Memory B cell (primary cell): ENCODE measurements around the gene CAPN12.
A peak's percentile ranks its signal among the peaks of the same experiment; 100 is the strongest.
"Not testable (repeated sequence)": the region's sequence is repeated elsewhere in the genome, so short reads cannot be mapped to it uniquely, and the experiment has no call there.

Experiments used
- ATAC-seq: fragments of 150-1000 bp; cut with Tn5 transposase; 2 replicates; pipeline ENCODE4 v1.10.0; 2021; ENCODE audit warnings: low read depth, mild to moderate bottlenecking, moderate library complexity
- DNase-seq, 2 donors: peaks; one replicate each; pipeline ENCODE4 v3.0.0; 2022; ENCODE audit warnings: low spot score in 2 of 2
- H3K27ac Mint-ChIP-seq: one replicate; pipeline ENCODE4 v1.8.0; 2022; ENCODE audit warnings: mild to moderate bottlenecking, moderate library complexity, mixed read lengths
- H3K27me3 Mint-ChIP-seq: one replicate; pipeline ENCODE4 v1.8.0; 2022; ENCODE audit warnings: mixed read lengths
- H3K36me3 Mint-ChIP-seq: one replicate; pipeline ENCODE4 v1.8.0; 2022; ENCODE audit warnings: mild to moderate bottlenecking, mixed read lengths
- H3K4me1 Mint-ChIP-seq: one replicate; pipeline ENCODE4 v1.8.0; 2022; ENCODE audit warnings: mixed read lengths
- H3K4me3 Mint-ChIP-seq: one replicate; pipeline ENCODE4 v1.8.0; 2022; ENCODE audit warnings: mild to moderate bottlenecking, moderate library complexity, mixed read lengths
- H3K9me3 Mint-ChIP-seq: one replicate; pipeline ENCODE4 v1.8.0; 2022; ENCODE audit warnings: mixed read lengths

Gene CAPN12

DNA sequence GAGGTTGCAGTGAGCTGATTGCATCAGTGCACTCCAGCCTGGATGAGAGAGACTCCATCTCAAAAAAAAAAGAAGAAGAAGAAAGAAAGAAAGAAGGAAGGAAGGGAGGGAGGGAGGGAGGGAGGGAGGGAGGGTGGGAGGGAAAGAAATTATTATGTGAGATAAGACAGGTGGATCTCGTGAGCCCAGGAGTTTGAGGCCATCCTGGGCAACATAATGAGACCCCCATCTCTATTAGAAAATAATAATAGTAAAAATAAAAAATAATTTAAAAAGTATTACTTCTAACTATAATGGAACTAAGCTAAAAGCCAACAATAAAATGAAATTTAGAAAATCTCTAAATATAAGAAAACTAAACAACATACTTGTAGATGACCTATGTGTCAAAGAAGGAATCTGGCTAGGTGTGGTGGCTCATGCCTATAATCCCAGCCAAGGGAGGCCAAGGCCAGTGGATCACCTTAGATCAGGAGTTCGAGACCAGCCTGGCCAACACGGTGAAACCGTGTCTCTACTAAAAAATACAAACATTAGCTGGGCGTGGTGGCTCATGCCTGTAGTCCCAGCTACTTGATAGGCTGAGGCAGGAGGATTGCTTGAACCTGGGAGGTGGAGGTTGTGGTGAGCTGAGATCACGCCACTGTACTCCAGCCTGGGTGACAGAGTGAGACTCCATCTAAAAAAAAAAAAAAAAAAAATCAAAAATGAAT is 16.7 kb upstream of the CAPN12 start:
- not testable (repeated sequence) for H3K9me3 Mint-ChIP-seq, H3K4me1 Mint-ChIP-seq, H3K4me3 Mint-ChIP-seq, H3K27me3 Mint-ChIP-seq, H3K36me3 Mint-ChIP-seq, ATAC-seq, DNase-seq
- peak overlapping the region; percentile 58 for H3K27ac Mint-ChIP-seq

DNA sequence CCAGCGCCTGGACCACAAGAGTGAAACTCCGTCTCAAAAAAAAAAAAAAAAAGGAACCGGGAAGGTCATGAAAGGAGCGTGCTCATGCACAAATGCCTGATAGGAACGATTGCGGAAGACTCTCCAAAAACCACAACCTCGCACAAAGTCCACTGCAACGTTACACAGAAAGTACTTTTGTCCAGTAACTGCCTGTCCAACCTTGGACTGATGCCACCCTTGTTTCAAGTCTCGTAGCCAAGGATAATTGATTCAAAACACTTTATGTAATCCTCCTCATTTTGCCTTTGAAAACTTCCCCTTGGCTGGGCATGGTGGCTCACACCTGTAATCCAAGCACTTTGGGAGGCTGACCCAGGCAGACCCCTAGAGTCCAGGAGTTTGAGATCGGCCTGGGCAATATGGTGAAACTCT is 15.3 kb upstream of the CAPN12 start:
- no peaks in the 10 kb centered on the region for H3K27me3 Mint-ChIP-seq
- DNase-seq, result no peak
- H3K4me1 Mint-ChIP-seq, result peaks cover 6% of the 10 kb centered on the region
- no peak overlapping the region for H3K27ac Mint-ChIP-seq
- ATAC-seq, result no peak
- H3K36me3 Mint-ChIP-seq, result no peaks in the 10 kb centered on the region
- no peaks in the 10 kb centered on the region for H3K9me3 Mint-ChIP-seq
- no peak overlapping the region for H3K4me3 Mint-ChIP-seq

DNA sequence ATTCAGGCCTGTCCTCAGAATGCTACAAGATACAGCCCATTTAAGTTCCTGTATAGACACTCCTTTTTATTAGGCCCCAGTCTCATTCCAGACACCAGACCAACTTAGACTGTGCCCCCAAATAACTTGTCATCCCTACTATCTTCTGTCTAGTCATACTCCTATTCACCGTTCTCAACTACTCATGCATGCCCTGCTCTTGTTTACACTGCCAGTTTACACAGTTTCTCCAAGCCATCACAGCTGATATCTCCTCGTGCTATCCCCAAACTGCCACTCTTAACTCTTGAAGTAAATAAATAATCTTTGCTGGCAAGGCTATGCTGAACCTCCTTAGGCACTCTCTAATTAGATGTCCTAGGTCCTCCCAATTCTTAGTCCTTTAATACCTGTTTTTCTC is 9.9 kb upstream of the CAPN12 start:
- not testable (repeated sequence) for H3K27ac Mint-ChIP-seq, ATAC-seq, H3K4me3 Mint-ChIP-seq, H3K36me3 Mint-ChIP-seq, DNase-seq, H3K9me3 Mint-ChIP-seq, H3K4me1 Mint-ChIP-seq, H3K27me3 Mint-ChIP-seq

DNA sequence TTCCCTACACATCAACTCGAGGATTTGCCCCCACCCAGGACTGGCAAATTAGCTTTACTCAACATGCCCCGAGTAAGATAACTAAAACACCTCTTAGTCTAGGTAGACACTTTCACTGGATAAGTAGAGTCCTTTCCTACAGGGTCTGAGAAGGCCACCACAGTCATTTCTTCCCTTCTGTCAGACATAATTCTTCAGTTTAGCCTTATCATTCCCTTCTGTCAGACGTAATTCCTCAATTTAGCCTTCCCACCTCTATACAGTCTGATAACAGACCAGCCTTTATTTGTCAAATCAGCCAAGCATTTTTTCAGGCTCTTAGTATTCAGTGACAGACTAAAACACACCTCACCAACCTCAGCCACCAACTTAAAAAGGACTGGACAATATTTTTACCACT is 9.5 kb upstream of the CAPN12 start:
- H3K4me1 Mint-ChIP-seq, H3K4me3 Mint-ChIP-seq, ATAC-seq, H3K27me3 Mint-ChIP-seq, DNase-seq, H3K27ac Mint-ChIP-seq, H3K36me3 Mint-ChIP-seq, H3K9me3 Mint-ChIP-seq: not testable (repeated sequence)

DNA sequence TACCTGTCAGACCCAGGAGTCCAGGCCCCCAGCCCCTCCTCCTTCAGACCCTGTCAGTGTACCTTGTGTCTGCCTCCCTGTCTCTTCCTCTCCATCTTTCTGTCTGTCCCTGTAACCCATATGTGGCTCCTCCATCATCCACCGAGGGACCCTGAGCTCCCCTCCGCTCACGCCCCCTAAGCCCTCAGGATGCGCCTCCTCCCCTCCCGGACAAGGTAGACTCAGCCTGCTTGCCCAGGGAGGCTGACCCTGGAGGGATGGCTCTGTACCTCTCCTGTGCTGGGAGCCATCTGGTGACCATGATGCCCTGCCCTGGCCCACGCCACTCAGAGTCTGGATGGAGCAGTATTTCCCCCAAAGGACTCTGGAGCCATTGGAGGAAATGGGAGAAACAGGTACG is 1.0 kb upstream of the CAPN12 start:
- H3K27ac Mint-ChIP-seq, result no peak overlapping the region
- no peaks in the 10 kb centered on the region for H3K27me3 Mint-ChIP-seq
- ATAC-seq, result no peak
- no peak overlapping the region for H3K4me3 Mint-ChIP-seq
- no peaks in the 10 kb centered on the region for H3K9me3 Mint-ChIP-seq
- no peak for DNase-seq
- H3K4me1 Mint-ChIP-seq, result no peaks in the 10 kb centered on the region
- H3K36me3 Mint-ChIP-seq, result no peaks in the 10 kb centered on the region

DNA sequence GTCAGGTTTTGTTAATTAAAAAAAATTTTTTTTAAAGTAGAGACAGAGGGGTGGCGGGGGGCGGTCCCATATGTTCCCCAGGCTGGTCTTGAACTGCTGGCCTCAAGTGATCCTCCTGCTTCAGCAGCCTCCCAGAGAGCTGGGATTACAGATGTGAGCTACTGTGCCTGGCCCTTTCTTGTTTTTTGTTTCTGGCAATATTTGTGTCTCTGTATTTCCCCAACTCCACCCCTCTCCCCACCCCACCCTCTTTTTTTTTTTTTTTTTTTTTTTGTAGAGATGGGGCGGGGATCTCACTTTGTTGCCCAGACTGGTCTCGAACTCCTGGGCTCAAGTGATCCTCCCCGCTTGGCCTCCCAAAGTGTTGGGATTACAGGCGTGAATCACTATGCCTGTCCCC is 600 bp upstream of the CAPN12 start:
- no peak overlapping the region for H3K4me3 Mint-ChIP-seq
- no peaks in the 10 kb centered on the region for H3K36me3 Mint-ChIP-seq
- no peaks in the 10 kb centered on the region for H3K27me3 Mint-ChIP-seq
- no peak for ATAC-seq
- no peak for DNase-seq
- no peaks in the 10 kb centered on the region for H3K9me3 Mint-ChIP-seq
- no peaks in the 10 kb centered on the region for H3K4me1 Mint-ChIP-seq
- no peak overlapping the region for H3K27ac Mint-ChIP-seq

DNA sequence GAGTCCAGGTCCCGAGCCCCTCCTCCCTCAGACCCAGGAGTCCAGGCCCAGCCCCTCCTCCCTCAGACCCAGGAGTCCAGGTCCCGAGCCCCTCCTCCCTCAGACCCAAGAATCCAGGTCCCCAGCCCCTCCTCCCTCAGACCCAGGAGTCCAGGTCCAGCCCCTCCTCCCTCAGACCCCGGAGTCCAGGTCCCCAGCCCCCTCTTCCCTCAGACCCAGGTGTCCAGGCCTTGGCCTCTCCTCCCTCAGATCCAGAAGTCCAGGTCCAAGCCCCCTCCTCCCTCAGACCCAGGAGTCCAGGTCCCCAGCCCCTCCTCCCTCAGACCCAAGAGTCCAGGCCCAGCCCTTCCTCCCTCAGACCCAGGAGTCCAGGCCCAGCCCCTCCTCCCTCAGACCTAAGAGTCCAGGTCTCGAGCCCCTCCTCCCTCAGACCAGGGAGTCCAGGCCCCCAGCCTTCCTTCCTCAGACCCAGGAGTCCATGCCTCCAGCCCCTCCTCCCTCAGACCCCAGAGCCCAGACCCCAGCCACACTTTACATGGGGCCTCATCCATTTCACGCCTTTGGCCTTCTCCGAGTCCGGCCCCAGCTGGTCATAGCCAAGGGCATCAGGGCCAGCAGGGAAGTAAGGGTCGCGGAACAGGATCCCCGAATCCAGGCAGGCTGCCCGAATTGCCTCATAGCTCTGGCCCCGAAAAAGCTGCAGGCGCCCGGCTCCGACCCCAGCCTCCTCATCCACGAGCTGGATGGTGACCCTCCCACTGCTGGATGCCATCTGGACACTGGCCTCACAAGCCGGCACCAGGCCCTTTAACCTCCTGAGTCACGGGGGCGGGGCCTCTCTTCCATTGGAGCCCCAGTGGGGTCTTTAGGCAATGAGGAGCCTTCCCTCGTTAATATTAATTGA is 628 bp downstream of the CAPN12 start:
- H3K4me1 Mint-ChIP-seq, result peaks cover 3% of the 10 kb centered on the region
- no peaks in the 10 kb centered on the region for H3K36me3 Mint-ChIP-seq
- H3K9me3 Mint-ChIP-seq, result peaks cover 2% of the 10 kb centered on the region
- H3K27ac Mint-ChIP-seq, result no peak overlapping the region
- ATAC-seq (no peak), DNase-seq (no peak)
- no peaks in the 10 kb centered on the region for H3K27me3 Mint-ChIP-seq
- no peak overlapping the region for H3K4me3 Mint-ChIP-seq

DNA sequence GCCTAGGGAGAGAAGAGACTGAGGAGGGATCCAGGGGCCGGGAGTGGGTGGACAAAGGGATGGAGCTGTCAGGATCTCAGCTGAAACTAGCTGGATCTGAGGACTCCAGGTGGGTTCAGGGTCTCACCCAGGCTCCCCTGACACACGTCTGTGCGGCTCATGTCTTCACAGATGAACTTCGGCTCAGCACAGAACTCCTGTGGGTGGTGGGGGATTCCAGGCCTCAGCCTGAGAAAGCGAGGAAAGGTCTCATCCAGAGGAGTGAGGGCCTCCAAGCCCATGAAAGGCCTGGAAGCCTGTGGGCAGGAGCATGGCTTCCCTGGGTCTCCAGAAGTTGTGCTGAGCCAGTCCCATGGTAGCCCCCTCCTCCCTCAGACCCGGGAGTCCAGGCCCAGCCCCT is 1.4 kb downstream of the CAPN12 start:
- Mint-ChIP-seq H3K9me3 (peaks cover 2% of the 10 kb centered on the region), H3K4me1 (peaks cover 4% of the 10 kb centered on the region), H3K27ac (no peak overlapping the region), H3K27me3 (no peaks in the 10 kb centered on the region), H3K36me3 (no peaks in the 10 kb centered on the region), H3K4me3 (no peak overlapping the region)
- DNase-seq (no peak), ATAC-seq (no peak)

DNA sequence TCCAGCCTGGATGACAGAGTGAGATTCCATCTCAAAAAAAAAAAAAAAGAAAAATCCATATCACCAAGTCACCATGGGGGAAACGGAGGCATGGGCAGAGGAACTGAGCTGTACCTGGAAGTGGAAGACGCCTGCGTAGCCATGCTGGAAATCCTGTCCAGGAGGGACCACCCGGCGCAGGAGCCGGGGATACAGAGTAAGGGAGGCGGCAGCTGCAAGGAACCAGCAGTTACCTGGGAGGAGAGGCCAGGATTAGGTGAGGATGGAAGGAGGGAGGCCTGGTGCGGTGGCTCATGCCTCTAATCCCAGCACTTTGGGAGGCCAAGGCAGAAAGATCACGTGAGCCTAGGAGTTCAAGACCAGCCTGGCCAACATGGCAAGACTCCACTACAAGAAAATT is 2.0 kb downstream of the CAPN12 start:
- H3K36me3 Mint-ChIP-seq, result no peaks in the 10 kb centered on the region
- H3K27me3 Mint-ChIP-seq, result no peaks in the 10 kb centered on the region
- H3K27ac Mint-ChIP-seq, result no peak overlapping the region
- peaks cover 7% of the 10 kb centered on the region for H3K4me1 Mint-ChIP-seq
- peaks cover 2% of the 10 kb centered on the region for H3K9me3 Mint-ChIP-seq
- no peak for DNase-seq
- ATAC-seq, result no peak
- no peak overlapping the region for H3K4me3 Mint-ChIP-seq

DNA sequence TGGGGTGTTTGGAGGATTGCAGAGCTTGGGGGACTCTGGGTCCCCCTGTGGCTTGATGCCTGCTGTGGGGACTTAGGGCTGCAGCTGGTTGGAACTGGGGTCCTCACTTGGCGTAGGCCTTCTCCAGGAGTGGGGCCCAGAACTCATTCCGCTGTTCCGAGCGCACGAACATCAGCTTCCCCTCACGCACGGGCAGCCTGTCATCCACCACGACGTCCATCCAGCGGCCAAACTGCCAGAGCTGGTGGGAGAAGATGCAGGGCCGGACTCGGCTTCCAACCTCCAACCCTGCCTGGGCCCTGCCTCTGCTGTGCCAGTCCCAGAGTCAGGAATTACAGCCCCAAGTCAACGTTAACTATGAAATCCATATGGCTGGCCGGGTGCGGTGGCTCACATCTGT is 2.6 kb downstream of the CAPN12 start:
- Mint-ChIP-seq H3K4me3 (no peak overlapping the region), H3K9me3 (peaks cover 2% of the 10 kb centered on the region), H3K4me1 (peaks cover 8% of the 10 kb centered on the region), H3K27ac (no peak overlapping the region), H3K36me3 (no peaks in the 10 kb centered on the region), H3K27me3 (no peaks in the 10 kb centered on the region)
- DNase-seq (no peak), ATAC-seq (no peak)

DNA sequence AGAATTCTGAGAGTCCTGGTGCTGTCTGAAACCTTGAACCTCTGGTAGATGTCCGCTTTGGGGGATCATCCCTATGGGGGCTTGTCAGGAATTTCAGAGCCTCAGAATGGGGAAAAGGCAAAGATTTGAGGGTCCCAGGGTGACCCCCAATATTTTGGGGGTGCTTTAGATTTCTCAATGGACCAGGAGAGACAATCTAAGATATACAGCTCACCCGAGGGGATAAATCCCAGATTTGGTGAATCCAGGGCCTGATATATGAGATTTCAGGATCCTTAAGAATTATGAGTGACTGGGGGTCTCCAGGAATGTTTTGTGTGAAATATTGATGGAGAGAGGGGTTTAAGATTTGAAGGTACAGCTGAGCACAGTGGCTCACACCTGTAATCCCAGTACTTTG is 3.3 kb downstream of the CAPN12 start:
- H3K9me3 Mint-ChIP-seq, result peaks cover 2% of the 10 kb centered on the region
- no peaks in the 10 kb centered on the region for H3K27me3 Mint-ChIP-seq
- DNase-seq, result no peak
- no peak for ATAC-seq
- no peak overlapping the region for H3K27ac Mint-ChIP-seq
- H3K4me1 Mint-ChIP-seq, result peaks cover 11% of the 10 kb centered on the region
- H3K36me3 Mint-ChIP-seq, result no peaks in the 10 kb centered on the region
- H3K4me3 Mint-ChIP-seq, result no peak overlapping the region

DNA sequence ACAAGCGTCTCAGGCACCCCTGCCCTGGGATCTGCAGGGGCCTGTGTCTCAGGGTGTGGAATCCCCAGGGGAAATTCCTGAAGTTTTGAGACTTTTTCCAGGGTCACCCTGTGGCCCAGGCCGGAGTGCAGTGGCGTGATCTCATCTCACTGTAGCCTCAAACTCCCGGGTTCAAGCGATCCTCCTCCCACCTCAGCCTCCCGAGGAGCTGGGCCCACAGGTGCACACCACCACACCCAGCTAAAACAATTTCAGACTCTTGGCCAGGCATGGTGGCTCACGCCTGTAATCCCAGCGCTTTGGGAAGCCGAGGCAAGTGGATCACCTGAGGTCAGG is 4.0 kb downstream of the CAPN12 start:
- Mint-ChIP-seq H3K36me3 (no peaks in the 10 kb centered on the region), H3K27ac (no peak overlapping the region)

DNA sequence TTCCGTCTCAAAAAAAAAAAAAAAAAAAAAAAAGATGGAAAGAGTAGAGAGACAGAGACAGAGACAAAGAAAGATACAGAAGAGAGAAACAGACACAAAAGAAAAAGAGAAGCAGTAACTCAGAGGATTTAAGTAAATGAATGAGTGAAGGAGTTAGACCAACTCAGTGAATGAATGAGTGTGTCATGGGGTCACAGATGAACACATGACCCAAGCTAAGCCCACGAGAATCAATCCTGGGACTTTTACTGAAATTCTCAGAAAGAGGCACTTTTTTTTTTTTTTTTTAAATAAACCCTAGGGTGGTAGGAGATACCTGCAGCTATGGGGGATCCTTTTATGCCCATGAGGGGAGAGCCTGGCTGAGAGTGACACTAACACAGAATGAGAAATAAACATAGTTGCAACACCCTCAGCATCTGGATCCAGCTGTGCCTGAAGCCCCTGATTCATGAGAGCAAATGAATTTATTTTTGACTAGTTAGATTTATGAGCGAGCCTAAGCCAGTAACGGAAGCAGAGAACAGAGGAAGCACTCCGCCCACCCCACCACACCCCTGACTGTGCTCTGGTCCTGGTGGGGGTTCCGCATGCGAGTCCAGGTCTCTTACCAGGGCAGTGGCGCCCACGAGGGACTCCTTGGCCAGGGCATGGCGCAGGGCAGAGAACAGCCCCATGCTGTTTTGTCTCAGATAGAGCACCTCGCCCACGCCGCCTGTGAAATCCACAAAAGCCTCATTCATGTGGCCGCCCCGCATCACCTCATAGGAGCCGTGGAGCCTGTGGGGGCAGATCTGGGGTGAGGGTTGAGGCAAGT is 4.6 kb downstream of the CAPN12 start:
- no peaks in the 10 kb centered on the region for H3K36me3 Mint-ChIP-seq
- H3K4me3 Mint-ChIP-seq, result no peak overlapping the region
- H3K27me3 Mint-ChIP-seq, result no peaks in the 10 kb centered on the region
- peaks cover 2% of the 10 kb centered on the region for H3K9me3 Mint-ChIP-seq
- DNase-seq, result no peak
- no peak overlapping the region for H3K27ac Mint-ChIP-seq
- ATAC-seq, result no peak
- H3K4me1 Mint-ChIP-seq, result peaks cover 13% of the 10 kb centered on the region

More for the DNA sequence above, 4.0 kb downstream of the CAPN12 start:
- Mint-ChIP-seq H3K4me3 (no peak overlapping the region), H3K27me3 (no peaks in the 10 kb centered on the region), H3K9me3 (peaks cover 2% of the 10 kb centered on the region), H3K4me1 (peaks cover 11% of the 10 kb centered on the region)
- DNase-seq (no peak), ATAC-seq (no peak)
